Activated CD4-positive, alpha-beta memory T cell treated with anti-CD3 and anti-CD28 coated beads for 36 hours (primary cell): ENCODE results near the gene SMG6. TPM values are rescaled to one million over a fixed set of nuclear protein-coding genes. Genes with fewer than 3 reads are reported as not detected.
A peak's percentile ranks its signal among the peaks of the same experiment; 100 is the strongest.

Experiments
- CTCF ChIA-PET: fragments of 350-600 bp; sonication (Branson Sonifier 250); formaldehyde crosslinking; loops from one replicate; lab custom pipeline; 2021; ENCODE audit warnings: antibody characterized with exemption, inconsistent platforms; lab: Charles Lee
- POLR2A ChIA-PET: fragments of 350-600 bp; sonication (Branson Sonifier 250); formaldehyde crosslinking; loops from one replicate; lab custom pipeline; 2021; ENCODE audit warnings: antibody characterized with exemption; lab: Charles Lee
- DNase-seq: peaks from one replicate; pipeline ENCODE4 v3.0.0-alpha.2; 2020
- H3K27ac Mint-ChIP-seq: one replicate; pipeline ENCODE4 v1.8.0; 2021; ENCODE audit warnings: mixed read lengths
- H3K27me3 Mint-ChIP-seq: one replicate; pipeline ENCODE4 v1.8.0; 2021; ENCODE audit warnings: mixed read lengths
- H3K36me3 Mint-ChIP-seq: one replicate; pipeline ENCODE4 v1.8.0; 2021; ENCODE audit warnings: mixed read lengths
- H3K4me1 Mint-ChIP-seq: one replicate; pipeline ENCODE4 v1.8.0; 2021; ENCODE audit warnings: low read depth, mixed read lengths
- H3K4me3 Mint-ChIP-seq: one replicate; pipeline ENCODE4 v1.8.0; 2021; ENCODE audit warnings: mild to moderate bottlenecking, mixed read lengths
- H3K9me3 Mint-ChIP-seq: one replicate; pipeline ENCODE4 v1.8.0; 2021; ENCODE audit warnings: mixed read lengths
- intact Hi-C: fragments of 100-400 bp; cut with micrococcal nuclease; formaldehyde crosslinking; loops from one replicate; pipeline ENCODE4 v1.15.1; 2023
- total RNA-seq, 2 experiments: library from RNA; stranded (reverse); gene quantifications; one replicate each; pipeline ENCODE4 v1.2.3, GENCODE V29; 2021

SMG6 gene
- total RNA-seq, 2 experiments from 2014 or later = 17.2 to 20.3 TPM

- H3K27ac Mint-ChIP-seq = no peak overlapping the region
- intact Hi-C loops = no loop called here
- ChIA-PET POLR2A (no interaction called here), CTCF (interaction anchor here (1.6 kb wide), 1 partner anchor 136 kb away, joined by 4 read pairs; no protein-coding TSS in a partner anchor)
- no peaks in the 10 kb centered on the region for H3K27me3 Mint-ChIP-seq
- H3K4me3 Mint-ChIP-seq = no peak overlapping the region
- H3K4me1 Mint-ChIP-seq = peaks cover 21% of the 10 kb centered on the region
- DNase-seq = no peak
- H3K9me3 Mint-ChIP-seq = no peaks in the 10 kb centered on the region
- H3K36me3 Mint-ChIP-seq = peaks cover 5% of the 10 kb centered on the region
Observed at GRCh38 chr17:2108170-2108569, 195.4 kb downstream of the SMG6 start.

- intact Hi-C loops = no loop called here
- H3K36me3 Mint-ChIP-seq = peaks cover 5% of the 10 kb centered on the region
- ChIA-PET POLR2A (no interaction called here), CTCF (interaction anchor here (0.6 to 1.6 kb wide), 2 partner anchors 20 to 137 kb away, joined by 3 to 4 read pairs; no protein-coding TSS in a partner anchor)
- H3K9me3 Mint-ChIP-seq = no peaks in the 10 kb centered on the region
- H3K27ac Mint-ChIP-seq = no peak overlapping the region
- no peak for DNase-seq
- no peaks in the 10 kb centered on the region for H3K27me3 Mint-ChIP-seq
- no peak overlapping the region for H3K4me3 Mint-ChIP-seq
- H3K4me1 Mint-ChIP-seq = peaks cover 22% of the 10 kb centered on the region
Observed at GRCh38 chr17:2107506-2107905, 196.1 kb downstream of the SMG6 start.

- ChIA-PET POLR2A (no interaction called here), CTCF (interaction anchor here (0.9 to 1.6 kb wide), 2 partner anchors 17 to 137 kb away, joined by 3 to 4 read pairs; no protein-coding TSS in a partner anchor)
- Mint-ChIP-seq H3K4me3 (no peak overlapping the region), H3K4me1 (peaks cover 22% of the 10 kb centered on the region), H3K36me3 (peaks cover 5% of the 10 kb centered on the region), H3K9me3 (no peaks in the 10 kb centered on the region), H3K27ac (no peak overlapping the region), H3K27me3 (no peaks in the 10 kb centered on the region)
- intact Hi-C loops = no loop called here
- DNase-seq = no peak
Observed at GRCh38 chr17:2107050-2107449, 196.5 kb downstream of the SMG6 start.

- Mint-ChIP-seq H3K4me3 (no peak overlapping the region), H3K9me3 (no peaks in the 10 kb centered on the region), H3K27ac (no peak overlapping the region), H3K4me1 (peaks cover 24% of the 10 kb centered on the region), H3K36me3 (peaks cover 5% of the 10 kb centered on the region), H3K27me3 (no peaks in the 10 kb centered on the region)
- intact Hi-C loops = no loop called here
- ChIA-PET CTCF (interaction anchor here (0.9 to 1.6 kb wide), 2 partner anchors 17 to 138 kb away, joined by 3 to 4 read pairs; no protein-coding TSS in a partner anchor), POLR2A (no interaction called here)
- DNase-seq = no peak
Observed at GRCh38 chr17:2106308-2106955, 197.2 kb downstream of the SMG6 start.

GRCh38 chr17:2105663-2106062, 197.9 kb downstream of the SMG6 start:
- Mint-ChIP-seq H3K9me3 (no peaks in the 10 kb centered on the region), H3K27me3 (no peaks in the 10 kb centered on the region), H3K4me3 (no peak overlapping the region), H3K27ac (no peak overlapping the region), H3K36me3 (peaks cover 5% of the 10 kb centered on the region), H3K4me1 (peaks cover 27% of the 10 kb centered on the region)
- DNase-seq = no peak
- POLR2A ChIA-PET = interaction anchor here (0.6 to 0.9 kb wide), 3 partner anchors 13 to 109 kb away, joined by 3 to 6 read pairs (median 3); no protein-coding TSS in a partner anchor
- CTCF ChIA-PET = no interaction called here
- intact Hi-C loops = no loop called here

GRCh38 chr17:2102931-2103809, 200.4 kb downstream of the SMG6 start:
- no peak for DNase-seq
- POLR2A ChIA-PET = interaction anchor here (1.2 kb wide), 1 partner anchor 14 kb away, joined by 3 read pairs; no protein-coding TSS in a partner anchor
- CTCF ChIA-PET = interaction anchor here (1.3 to 2.9 kb wide), 3 partner anchors 39 to 141 kb away, joined by 3 to 7 read pairs (median 7); no protein-coding TSS in a partner anchor

GRCh38 chr17:2101448-2102257, 201.9 kb downstream of the SMG6 start:
- Mint-ChIP-seq H3K4me1 (peaks cover 23% of the 10 kb centered on the region), H3K4me3 (no peak overlapping the region), H3K27ac (peak overlapping the region; percentile 42), H3K27me3 (no peaks in the 10 kb centered on the region), H3K9me3 (no peaks in the 10 kb centered on the region), H3K36me3 (peaks cover 5% of the 10 kb centered on the region)
- peak; percentile 63 for DNase-seq
- intact Hi-C loops = no loop called here
- POLR2A ChIA-PET = no interaction called here
- CTCF ChIA-PET = interaction anchor here (1.3 to 2.6 kb wide), 2 partner anchors 37 to 44 kb away, joined by 3 to 7 read pairs; no protein-coding TSS in a partner anchor

More at GRCh38 chr17:2102931-2103809, 200.4 kb downstream of the SMG6 start:
- Mint-ChIP-seq H3K4me3 (no peak overlapping the region), H3K27ac (no peak overlapping the region), H3K9me3 (no peaks in the 10 kb centered on the region), H3K27me3 (no peaks in the 10 kb centered on the region), H3K4me1 (peaks cover 27% of the 10 kb centered on the region), H3K36me3 (peaks cover 5% of the 10 kb centered on the region)
- intact Hi-C loops = no loop called here

- POLR2A ChIA-PET = no interaction called here
- no peak overlapping the region for H3K27ac Mint-ChIP-seq
Observed at GRCh38 chr17:2095536-2095910, 208.1 kb downstream of the SMG6 start.

GRCh38 chr17:2094891-2095535, 208.6 kb downstream of the SMG6 start:
- POLR2A ChIA-PET = no interaction called here
- no peak overlapping the region for H3K4me3 Mint-ChIP-seq
- H3K36me3 Mint-ChIP-seq = no peaks in the 10 kb centered on the region
- H3K27me3 Mint-ChIP-seq = no peaks in the 10 kb centered on the region
- CTCF ChIA-PET = interaction anchor here (0.8 to 1.3 kb wide), 2 partner anchors 37 to 150 kb away, joined by 3 to 5 read pairs; no protein-coding TSS in a partner anchor
- H3K4me1 Mint-ChIP-seq = peaks cover 19% of the 10 kb centered on the region
- no peaks in the 10 kb centered on the region for H3K9me3 Mint-ChIP-seq
- intact Hi-C loops = no loop called here
- H3K27ac Mint-ChIP-seq = no peak overlapping the region
- no peak for DNase-seq

More at GRCh38 chr17:2095536-2095910, 208.1 kb downstream of the SMG6 start:
- CTCF ChIA-PET = interaction anchor here (1.3 kb wide), 1 partner anchor 149 kb away, joined by 5 read pairs; no protein-coding TSS in a partner anchor
- no peak for DNase-seq
- intact Hi-C loops = no loop called here
- no peaks in the 10 kb centered on the region for H3K9me3 Mint-ChIP-seq
- H3K27me3 Mint-ChIP-seq = no peaks in the 10 kb centered on the region
- H3K4me3 Mint-ChIP-seq = no peak overlapping the region
- no peaks in the 10 kb centered on the region for H3K36me3 Mint-ChIP-seq
- H3K4me1 Mint-ChIP-seq = peaks cover 14% of the 10 kb centered on the region

- no peak for DNase-seq
- Mint-ChIP-seq H3K4me1 (peaks cover 35% of the 10 kb centered on the region), H3K4me3 (no peak overlapping the region), H3K36me3 (no peaks in the 10 kb centered on the region), H3K27ac (no peak overlapping the region), H3K27me3 (no peaks in the 10 kb centered on the region), H3K9me3 (no peaks in the 10 kb centered on the region)
- intact Hi-C loops = no loop called here
- POLR2A ChIA-PET = no interaction called here
- CTCF ChIA-PET = interaction anchor here (0.6 to 7.9 kb wide), 3 partner anchors 37 to 243 kb away, joined by 3 to 90 read pairs (median 3); partner anchors contain the start of gene HIC1
Observed at GRCh38 chr17:2093349-2093748, 210.2 kb downstream of the SMG6 start.

- CTCF ChIA-PET = interaction anchor here (1.4 to 7.9 kb wide), 2 partner anchors 36 to 153 kb away, joined by 3 to 90 read pairs; partner anchors contain the start of gene HIC1
- peaks cover 46% of the 10 kb centered on the region for H3K4me1 Mint-ChIP-seq
- POLR2A ChIA-PET = interaction anchor here (0.5 kb wide), 1 partner anchor 302 kb away, joined by 3 read pairs; no protein-coding TSS in a partner anchor
- DNase-seq = no peak
- H3K9me3 Mint-ChIP-seq = no peaks in the 10 kb centered on the region
- H3K36me3 Mint-ChIP-seq = no peaks in the 10 kb centered on the region
- no peak overlapping the region for H3K4me3 Mint-ChIP-seq
- intact Hi-C loops = no loop called here
- no peaks in the 10 kb centered on the region for H3K27me3 Mint-ChIP-seq
- H3K27ac Mint-ChIP-seq = no peak overlapping the region
Observed at GRCh38 chr17:2092253-2092652, 211.3 kb downstream of the SMG6 start.
